Hippocampal formation (tissue), 2 donors: ENCODE results near the gene CDC42SE2.
"Not testable (repeated sequence)": the region's sequence is repeated elsewhere in the genome, so short reads cannot be mapped to it uniquely, and the experiment has no call there.

Experiments
- DNase-seq, 2 donors: peaks; one replicate each; lab custom pipeline; 2025; lab: John Stamatoyannopoulos, UW

The CDC42SE2 gene

DNA sequence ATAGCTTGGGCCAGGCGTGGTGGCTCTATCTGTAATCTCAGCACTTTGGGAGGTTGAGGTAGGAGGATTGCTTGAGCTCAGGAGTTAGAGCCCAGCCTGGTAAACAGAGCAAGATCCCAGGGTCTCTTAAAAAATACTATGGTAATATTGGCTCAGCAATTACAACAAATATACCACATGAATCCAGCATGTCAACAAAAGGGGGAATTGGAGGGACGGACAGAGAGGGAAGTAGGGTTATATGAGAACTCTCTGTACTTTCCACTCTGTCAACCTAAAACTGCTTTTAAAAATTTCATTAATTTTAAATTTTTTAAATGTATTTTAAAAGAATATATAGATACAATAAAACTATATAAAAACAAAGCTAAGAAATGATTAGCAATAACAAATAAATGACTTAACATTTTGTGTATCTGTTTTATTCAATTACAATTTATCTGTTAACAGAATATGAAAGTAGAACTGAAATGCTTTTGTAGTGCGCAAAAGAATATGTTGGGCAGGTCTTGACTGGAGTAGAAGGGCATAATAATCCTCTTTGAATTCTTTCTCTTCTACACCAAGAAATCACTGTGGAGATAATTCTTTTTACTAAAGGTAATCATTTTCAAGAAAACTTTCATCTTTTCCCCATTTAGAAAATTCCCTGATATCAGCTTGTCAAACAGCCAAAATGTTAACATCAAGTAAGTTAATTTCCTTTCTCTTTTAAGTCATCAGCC is 12.9 kb upstream of the CDC42SE2 start:
- no peak for DNase-seq

DNA sequence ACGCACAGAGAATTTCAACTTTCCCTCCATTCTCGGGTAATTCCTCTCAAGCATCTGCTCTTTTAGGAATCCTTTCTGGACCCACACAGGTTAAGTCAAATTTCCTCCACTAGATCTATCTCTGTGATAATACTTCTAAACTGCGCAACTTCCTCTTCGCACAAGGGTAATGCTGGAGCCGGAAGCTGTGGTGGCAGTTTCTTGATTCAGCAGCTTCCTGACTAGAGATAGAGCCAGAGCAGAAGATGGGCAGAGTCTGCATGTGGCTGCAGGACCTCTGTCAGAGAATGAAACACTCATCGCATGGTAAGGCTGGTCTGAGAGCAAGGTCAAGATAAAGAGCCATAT is 11.1 kb upstream of the CDC42SE2 start:
- peak in 1 of 2 donors; percentile 10 for DNase-seq

DNA sequence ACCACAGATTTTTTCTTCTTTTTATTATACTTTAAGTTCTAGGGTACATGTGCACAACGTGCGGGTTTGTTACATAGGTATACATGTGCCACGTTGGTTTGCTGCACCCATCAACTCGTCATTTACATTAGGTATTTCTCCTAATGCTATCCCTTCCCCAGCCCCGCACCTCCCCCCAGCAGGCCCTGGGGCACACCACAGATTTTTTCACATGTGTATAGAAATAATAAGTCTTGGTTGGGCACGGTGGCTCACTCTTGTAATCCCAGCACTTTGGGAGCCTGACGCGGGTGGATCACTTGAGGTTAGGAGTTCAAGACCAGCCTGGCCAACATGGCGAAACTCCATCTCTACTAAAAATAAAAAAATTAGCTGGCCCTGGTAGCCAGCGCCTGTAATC is 9.8 kb upstream of the CDC42SE2 start:
- DNase-seq: not testable (repeated sequence)

DNA sequence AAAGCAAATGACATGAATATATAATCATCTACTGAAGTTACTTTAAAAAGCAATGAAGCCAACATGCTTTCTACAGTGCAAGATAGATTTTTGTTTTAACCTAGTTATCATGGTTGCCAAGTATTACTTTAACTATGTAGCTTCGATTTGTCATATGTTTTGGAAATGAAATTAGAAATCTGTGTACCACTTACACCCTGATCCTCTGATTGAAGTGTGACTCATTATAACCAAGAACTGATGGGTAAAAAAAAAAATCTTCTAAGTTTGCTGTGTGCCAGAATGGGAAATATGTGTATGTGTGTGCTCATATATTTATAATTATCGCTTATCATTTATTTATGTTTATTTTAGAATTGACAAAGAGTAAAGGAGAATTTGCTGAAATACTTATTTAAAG is 9.1 kb upstream of the CDC42SE2 start:
- no peak for DNase-seq

DNA sequence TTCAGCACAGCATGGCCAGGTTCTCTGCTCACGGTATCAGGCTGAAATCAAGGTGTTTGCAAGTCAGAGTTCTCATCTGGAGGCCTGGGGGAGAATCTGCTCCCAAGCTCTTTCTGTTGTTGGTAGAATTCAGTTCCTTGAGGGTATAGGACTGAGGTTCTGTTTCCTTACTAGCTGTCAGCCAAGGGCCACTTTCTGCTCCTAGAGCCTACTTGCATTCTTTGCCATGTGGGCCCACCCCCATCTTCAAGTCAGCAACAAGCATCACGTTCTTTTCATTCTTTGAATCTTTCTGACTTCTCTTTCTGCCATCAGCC is 7.4 kb upstream of the CDC42SE2 start:
- DNase-seq: no peak

DNA sequence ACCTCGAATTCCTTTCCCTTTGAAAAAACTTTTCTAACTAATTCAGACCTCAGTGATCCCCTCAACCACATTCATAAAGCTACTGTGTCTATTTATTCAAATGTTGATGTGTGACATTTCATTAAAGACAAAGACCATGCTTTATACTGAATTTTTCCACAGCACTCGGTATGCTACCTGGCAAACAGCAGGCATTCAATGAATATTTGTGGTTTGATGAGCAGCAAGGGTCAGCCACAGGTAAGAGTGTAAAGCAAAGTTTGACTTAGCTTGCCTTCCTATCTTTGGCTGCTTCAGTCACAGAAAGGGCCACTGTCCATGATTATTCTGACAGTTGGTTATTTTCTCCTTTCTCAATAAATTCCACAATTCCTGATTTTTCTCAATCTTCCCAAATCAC is 5.1 kb upstream of the CDC42SE2 start:
- DNase-seq: no peak

DNA sequence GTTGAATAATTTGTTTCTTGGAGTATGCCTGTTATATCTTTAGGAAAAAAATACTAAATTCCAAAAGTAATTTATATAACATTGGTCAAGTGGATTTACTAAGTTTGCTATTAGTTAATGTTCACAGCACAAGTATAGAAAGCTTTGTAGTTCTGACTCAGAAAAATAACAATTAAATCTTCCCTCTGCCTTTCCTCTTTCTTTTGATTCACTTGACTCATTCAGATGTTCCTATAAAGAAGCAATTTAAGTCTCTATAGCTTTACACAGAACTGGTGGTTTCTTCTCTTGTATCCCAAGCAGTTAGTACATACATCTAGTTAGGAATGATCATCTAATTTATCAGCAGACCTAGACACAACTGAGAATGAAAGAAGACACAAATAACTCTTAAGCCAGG is 4.5 kb upstream of the CDC42SE2 start:
- no peak for DNase-seq

DNA sequence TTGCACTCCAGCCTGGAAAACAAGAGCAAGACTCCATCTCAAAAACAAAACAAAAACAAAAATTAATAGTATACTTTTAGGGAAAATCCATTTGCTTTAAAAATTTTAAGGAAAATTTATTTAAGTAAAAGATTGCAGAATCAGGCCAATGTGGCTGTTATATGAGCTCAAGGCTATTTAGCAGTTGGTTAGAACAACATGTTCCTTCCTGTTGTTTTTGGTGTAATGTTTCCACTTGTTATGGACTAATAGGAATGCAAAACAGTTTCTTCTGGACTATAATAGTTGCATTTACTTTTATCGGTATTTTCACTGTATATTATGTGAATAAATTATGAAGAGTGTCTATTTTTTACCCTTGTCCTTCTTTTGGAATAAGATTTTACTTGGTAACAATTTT is 3.0 kb upstream of the CDC42SE2 start:
- DNase-seq: no peak

DNA sequence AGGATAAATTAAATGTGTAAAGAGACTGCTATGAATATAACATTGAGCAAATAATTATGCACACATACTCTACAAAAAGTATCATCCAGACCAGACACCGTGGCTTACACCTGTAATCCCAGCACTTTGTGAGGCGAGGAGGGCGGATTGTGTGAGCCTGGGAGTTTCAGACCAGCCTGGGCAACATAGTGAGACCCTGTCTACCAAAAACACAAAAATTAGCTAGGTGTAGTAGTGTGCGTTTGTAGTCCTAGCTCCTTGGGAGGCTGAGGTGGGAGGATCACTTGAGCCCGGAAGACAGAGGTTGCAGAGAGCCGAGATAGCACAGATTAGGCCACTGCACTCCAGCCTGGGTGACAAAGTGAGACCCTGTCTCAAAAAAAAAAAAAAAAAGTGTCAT is 2.4 kb upstream of the CDC42SE2 start:
- DNase-seq: no peak

DNA sequence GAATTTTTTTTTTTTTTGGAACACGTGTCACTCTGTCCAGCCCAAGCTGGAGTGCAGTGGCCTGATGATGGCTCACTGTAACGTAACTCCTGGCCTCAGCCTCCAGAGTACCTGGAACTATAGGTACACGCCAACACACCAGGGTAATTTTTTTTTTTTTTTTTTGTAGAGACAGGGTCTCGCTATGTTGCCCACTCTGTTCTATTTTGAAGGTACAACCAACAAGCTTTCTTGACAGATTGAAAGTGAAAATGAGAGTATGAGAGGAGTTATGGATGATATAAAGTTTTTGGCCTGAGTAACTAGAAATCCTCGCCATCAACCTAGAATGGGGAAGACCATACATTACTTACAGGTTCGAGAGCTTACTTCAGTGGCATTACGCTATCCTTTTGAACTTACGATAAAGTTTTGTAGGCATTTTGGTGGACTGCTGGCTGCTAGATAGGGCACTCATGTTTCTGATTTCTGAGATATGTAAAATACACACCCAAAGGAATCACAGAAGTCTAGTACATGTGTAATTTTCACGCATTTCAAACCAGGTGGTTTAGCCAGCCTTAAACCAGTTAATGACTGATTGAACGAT is 806 bp upstream of the CDC42SE2 start:
- DNase-seq: no peak

DNA sequence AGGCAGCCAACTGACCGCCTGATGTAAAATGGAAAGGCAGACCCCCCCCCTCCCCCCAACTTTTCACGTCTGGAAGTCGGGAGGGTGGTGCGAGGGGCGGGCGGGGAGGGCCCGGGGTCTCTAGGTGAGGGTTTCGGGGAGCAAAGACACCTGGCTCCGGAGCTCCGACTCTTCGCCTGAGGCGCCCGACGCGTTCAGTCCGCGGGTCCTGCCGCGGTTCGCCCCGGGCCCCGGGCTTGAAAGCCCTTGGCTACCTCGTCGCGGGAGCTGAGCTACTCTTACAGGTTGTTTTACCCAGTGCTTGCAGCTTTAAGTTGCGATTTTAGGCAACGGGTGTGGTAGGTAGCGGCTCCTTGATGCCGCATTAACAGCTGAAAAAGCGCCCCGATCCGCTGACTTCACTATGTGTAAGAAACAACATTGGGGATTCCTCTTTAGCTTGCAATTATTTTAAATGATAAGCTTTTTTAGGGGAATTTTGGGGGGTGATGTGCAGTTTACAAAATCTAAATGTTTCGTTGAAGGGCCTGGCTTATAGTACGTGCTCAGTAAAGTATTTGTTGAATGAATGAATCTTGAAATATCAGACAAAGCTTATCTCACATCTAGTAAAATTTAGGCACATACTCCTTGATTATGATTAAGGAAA is 722 bp downstream of the CDC42SE2 start:
- no peak for DNase-seq

DNA sequence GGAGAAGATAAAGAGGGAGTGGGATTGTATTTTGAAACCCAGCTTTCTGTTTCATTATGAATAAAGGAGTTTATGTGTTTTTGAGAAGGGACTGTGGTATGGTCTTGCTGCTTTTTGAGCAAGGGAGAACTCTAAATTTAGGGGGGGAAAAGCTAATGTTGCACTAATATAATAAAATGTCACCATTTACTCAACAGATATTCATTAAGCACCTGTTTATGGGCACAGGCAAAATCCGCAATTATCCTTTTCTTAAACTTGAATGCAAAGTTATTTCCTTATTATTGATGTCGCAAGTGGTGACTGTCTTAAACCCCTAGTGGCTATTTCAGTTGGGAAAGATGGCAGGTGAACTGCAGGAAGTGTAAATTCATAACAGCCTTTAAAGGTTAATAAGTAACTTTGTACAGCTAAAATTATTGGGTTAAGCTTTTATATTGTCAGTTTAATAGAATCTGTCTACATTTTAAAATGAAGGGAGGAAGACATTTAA is 1.5 kb downstream of the CDC42SE2 start:
- no peak for DNase-seq

DNA sequence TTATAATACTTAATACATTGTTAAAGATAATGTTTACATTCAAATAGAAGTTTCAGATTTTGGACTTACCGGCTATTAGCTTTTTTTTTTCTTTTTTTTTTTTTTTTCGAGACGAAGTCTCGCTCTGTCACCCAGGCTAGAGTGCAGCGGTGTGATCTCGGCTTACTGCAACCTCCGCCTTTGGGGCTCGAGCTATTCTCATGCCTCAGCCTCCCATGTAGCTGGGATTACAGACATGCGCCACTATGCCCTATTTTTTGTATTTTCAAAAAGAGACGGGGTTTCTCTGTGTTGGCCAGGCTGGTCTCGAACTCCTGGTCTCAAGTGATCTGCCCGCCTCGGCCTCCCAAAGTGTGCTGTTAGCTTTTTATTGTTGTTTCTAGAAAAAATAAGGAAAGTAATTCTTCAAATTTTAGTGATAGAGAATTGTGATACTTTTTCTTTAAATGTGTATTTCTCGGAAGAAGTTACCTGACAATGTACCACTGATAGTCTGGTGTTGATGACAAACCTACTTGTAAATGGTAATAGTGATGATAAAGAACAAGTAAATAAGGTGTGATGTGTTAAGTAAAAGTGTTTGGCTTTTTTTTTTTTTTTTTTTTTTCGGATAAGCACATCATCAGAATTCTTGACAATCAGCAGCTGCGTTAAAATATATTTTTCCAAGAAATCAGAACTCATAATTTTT is 2.7 kb downstream of the CDC42SE2 start:
- no peak for DNase-seq

DNA sequence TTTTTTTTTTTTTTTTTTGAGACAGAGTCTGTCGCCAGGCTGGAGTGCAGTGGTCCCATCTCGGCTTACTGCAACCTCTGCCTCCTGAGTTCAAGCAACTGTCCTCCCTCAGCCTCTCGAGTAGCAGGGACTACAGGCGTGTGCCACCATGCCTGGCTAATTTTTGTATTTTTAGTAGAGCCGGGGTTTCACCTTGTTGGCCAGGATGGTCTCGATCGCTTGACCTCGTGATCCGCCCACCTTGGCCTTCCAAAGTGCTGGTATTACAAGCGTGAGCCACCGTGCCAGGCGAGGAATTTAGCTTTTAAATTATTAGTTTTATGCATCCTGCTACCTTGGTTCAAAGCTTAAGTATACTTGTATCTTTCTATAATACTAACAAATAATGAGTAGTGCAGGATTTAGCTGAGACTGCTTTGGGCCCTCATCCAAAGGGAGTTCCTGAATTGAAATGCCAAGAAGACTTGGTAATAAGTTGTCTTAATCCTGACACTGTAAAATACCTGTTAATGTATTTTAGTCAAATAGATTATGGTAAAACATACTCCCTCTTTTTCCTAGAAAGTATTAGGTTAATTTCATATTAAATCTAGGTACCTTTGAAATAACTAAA is 5.0 kb downstream of the CDC42SE2 start:
- no peak for DNase-seq

DNA sequence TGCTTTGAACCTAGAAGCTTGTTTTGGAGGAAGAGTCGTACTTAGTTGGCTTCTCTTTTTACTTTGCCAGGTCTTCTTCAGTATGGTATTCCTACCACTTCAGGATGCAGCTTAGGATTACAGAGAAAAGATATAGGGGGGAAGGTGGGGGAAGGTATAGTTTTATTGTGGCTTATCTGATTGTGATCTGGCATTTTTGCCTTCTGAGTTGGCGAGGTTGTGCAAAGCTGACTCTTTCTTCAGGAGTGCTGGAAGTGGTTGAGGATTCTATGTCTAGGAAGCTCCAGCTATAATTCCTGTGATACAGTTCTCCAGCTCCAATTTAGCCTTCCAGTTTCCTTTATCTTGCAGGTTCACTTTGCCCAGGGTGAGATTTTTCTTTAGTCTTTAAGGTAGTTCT is 7.0 kb downstream of the CDC42SE2 start:
- no peak for DNase-seq

DNA sequence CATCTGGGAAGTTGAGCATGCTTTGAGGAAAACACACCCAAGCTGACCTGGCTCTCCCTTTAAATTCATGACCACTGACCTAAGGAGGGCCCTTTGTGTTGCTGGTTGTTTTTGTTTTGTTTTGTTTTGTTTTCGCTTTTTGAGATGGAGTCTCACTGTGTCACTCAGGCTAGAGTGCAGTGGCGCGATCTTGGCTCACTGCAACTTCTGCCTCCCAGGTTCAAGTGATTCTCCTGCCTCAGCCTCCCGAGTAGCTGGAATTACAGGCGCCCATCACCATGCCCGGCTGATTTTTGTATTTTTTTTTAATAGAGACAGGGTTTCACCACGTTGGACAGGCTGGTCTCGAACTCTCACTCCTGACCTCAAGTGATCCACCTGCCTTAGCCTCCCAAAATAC is 8.0 kb downstream of the CDC42SE2 start:
- not testable (repeated sequence) for DNase-seq

DNA sequence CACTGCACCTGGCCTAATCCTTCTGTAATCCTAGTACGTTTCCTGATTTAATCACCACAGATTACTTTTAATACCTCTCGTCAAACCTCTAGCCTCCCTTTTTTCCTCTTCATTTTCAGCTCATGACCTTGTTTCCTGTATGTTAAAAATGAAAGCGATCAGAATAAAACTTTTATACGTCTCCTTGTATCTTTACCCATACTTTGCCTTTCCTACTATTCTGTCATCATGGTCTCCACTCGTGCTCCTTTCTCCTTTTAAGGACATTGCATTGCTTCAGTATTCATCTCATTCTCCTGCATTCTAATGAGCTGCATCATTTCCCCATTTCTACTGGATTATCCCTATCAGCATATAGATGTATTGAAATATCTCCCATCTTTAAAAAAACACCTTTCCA is 8.5 kb downstream of the CDC42SE2 start:
- no peak for DNase-seq

DNA sequence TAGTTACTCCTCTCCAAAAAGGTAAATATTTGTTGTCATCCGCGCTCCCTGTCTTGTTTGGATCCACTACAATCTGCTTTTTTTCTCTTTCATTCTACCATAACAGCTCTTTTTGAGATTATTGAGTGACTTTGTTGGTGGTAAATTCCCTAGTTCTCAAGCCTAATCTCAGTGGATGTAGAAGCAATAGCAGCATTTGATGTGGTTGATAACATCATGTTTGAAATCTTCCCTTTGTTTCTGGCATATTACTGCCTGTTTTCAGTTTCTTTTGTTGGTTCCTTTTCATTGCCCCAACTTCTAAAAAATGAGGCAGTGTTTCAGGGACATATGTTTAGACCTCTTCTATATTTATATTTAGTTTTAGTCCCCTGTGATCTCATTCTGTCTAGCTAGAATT is 8.9 kb downstream of the CDC42SE2 start:
- DNase-seq: no peak

DNA sequence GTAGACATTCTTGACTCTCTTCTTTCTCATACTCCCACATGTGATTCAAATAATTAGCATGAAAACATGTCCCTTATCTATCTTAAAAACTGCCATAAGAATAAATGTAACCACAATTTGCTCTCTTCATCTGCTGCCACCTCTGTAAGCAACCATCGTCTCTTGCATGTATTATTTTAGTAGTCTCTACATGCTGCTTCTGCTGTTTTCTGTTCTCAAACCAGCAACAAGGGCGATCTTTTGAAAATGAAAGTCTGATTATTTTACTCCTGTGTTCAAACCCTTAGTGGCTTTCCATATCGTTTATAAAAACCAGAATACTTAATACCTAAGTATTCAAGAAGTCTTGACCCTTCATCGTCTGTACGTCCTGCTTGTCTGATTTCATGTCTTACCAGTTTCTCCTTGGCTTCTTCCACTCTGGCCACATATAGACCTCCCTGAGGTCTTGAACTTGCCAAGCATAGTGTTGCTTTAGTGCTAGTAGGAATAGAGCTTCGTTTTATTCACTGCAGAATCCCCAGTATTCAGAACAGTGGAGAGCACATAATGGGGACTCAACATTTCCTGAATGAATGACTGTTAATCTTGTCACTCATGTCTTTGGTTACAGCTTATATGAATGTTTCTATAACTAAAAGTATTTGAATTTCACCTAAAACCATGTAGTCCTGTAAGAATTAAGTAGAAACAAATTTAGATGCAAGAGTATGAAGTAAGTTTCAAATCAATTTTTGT is 10.6 kb downstream of the CDC42SE2 start:
- DNase-seq: no peak

DNA sequence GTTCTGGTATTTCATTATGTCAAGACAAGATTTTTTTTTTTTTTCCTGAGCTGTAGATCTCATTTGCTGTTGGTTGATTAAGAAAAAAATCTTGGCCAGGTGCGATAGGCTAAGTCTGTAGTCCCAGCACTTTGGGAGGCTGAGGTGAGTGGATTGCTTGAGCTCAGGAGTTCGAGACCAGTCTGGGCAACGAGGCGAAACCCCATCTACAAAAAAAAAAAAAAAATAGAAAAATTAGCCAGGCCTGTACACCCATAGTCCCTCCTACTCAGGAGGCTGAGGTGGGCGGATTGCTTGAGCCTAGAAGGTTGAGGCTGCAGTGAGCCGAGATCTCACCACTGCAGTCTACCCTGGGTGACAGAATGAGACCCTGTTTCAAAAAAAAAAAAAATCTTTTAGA is 12.2 kb downstream of the CDC42SE2 start:
- no peak for DNase-seq

DNA sequence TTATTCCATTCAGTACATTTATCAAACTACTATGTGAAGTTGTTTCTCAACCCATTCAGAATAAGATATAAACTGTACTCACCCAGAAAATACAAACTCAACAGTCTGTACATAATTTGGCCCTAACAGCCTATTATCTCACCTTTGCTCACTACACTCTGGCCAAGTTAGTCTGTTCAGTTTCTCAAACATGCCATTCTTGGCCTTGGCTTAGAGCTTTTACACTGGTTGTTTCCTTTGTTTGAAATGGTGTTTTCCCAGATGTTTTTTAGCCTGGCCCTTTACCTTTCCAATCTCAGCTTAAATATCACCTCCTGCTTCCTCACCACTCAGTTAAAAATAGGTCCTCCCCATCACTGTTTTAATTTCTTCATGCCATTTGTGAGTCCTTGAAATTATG is 13.6 kb downstream of the CDC42SE2 start:
- DNase-seq: no peak
